Mucosa of gallbladder (tissue), 1 donor: ENCODE measurements around the gene PTAR1. TPM values are rescaled to one million over a fixed set of nuclear protein-coding genes. Genes with fewer than 3 reads are reported as not detected.

Experiments
- DNase-seq: peaks from one replicate; pipeline ENCODE4 v3.0.0-alpha.2; 2020; ENCODE audit warnings: low spot score
- total RNA-seq: library from RNA; stranded (reverse); gene quantifications from one replicate; pipeline ENCODE4 v1.2.1, GENCODE V29; 2021
- donor health status: DM: no; HTN: no; CAD: no.

Gene PTAR1
- total RNA-seq, 1 donor from 2014 or later, result 52.9 TPM

DNA sequence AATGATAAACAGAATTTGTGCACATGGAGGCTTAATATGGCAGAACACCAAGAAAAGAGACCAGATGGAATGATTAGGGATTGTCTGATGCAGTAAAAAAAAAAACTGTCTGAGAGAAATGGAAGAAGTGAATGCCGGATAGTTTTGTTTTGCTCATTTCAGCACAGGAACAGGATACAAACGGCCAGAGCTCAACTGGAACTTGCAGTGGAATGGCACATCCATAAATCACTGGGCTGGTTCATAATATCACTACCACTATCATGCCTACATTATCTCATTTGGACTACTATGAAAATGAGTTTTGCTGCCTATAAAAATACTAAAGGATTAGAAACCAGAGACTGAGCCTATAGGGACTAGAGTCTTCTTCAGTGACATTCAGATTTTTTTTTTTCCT is 9.7 kb downstream of the PTAR1 start:
- DNase-seq, result no peak

DNA sequence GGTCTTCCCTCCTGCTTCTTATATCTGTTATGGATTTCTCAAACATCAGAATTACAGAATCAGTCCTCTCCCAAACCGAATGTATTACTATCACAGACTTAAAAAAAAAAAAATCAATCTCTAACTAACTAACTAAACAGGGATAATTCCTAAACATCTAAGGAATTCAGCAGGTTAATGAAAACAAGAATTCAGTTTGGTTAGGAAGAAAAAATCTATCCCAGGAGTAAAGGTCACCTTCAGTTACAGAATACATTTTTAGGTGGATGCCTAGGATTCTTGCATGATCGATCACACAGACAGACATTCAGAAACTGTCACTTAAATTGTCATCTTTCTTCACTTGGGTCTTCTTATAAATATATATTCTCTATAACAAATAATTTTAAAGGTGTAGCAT is 11.5 kb downstream of the PTAR1 start:
- DNase-seq, result no peak

DNA sequence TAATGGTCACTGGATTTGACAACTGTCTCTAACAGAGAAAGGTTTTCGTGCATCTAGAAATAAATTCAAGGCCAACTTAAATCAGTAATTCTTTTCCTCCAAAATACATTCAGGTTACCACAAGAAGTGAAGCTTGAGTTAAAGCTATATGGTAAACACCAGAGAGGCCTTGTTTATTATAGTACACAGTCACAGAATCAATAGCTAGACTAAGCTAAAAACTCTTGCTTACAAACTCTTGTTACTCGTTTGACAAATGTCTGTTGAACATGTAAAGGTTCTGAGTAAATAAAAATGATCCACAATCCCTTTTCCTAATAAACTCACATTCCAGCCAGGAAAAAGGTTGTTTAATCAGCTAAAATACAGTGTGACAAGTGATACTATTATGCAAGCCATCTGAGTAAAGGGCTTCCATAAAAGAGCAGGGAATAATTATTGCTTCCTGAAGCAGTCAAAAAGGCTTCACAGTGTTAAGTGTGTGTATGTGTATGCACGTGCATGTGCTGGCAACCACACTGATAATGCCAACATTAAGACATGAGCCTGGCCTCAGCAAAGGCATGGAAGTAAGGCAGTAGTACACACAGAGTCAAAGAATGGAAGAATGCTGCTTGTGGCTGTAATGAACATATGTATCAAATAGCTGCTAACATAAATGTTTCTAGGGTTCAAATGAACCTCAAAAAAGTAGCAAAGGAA is 12.8 kb downstream of the PTAR1 start:
- no peak for DNase-seq

DNA sequence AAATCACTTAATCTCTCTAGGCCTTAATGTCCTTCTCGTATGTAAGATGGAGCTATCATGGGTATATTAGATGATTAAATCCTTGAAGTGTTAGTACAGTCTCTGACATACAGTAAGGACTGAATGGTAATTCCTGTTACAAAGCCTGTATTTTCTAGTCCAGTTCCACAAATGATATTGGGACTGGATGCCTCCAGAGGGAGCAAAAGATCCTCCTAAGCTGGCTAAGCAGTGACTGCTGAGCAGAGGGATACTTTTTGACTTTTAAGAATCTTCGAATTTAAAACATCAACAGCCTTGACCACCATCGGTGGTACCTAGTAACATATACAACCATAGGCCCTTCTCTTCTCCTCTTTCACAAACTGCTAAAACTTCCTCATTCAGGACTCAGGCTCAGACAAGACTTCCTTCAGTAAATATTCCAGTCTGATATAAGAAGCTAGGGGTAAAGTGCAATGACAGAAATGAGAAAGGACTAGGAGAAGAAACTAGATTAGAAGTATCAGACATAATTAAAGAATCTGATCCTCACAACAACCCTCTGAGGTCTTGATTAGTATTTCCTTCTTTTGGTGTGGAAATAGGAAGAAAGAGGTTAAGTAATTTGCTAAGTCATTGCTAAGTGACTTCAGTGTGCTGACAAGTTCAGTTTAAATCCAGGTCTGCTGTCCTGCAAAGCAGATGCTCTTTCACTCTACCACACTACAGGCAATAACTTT is 13.9 kb downstream of the PTAR1 start:
- DNase-seq, result no peak

DNA sequence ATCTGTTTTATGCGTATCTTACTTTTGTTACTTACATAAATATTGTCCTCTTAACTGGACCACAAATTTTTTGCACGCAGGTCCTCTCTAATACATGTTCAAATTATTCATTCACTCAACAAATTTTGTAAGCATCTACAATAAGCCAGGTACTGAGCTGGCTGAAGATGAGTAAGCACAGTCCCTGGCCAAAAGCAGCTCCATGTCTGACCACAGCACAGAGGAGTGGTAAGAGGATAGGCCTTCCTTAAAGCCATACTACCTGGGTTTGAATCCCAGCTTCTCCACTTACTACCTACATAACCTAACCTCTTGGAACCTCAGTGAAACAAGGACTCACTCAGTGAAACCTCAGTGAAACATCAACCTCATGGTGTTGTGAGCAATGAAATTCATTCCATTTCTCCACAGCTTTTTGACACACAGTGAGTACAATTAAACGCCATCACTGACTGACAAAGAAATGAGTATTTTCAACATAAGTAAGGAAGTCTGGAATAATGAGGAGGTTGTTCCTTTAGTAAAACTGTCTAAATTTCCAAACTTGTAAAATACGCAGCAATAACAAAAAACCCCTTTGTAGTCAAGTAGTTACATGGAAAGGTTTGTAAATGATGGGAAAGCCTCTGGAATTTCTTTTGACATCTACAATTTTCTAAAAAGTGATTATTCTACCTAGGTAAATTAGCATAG is 15.0 kb downstream of the PTAR1 start:
- no peak for DNase-seq

DNA sequence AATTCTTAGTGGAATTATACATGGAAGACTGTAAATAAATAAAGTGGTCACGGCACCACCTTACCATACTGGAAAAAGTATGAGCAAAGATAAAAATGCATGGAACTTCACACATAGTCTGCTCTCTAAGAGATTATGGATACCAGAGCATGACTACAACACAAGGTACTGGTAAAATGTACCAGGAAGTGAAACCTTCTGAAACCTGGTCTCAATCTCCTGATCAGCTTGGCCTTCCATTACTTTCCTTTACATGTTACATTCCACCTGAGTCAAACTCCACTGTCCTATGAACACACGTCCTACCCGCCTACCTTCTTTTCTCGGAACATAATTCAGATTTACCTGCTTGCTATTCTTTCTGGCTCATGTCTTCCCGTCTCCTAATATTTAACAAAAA is 15.9 kb downstream of the PTAR1 start:
- DNase-seq, result no peak

DNA sequence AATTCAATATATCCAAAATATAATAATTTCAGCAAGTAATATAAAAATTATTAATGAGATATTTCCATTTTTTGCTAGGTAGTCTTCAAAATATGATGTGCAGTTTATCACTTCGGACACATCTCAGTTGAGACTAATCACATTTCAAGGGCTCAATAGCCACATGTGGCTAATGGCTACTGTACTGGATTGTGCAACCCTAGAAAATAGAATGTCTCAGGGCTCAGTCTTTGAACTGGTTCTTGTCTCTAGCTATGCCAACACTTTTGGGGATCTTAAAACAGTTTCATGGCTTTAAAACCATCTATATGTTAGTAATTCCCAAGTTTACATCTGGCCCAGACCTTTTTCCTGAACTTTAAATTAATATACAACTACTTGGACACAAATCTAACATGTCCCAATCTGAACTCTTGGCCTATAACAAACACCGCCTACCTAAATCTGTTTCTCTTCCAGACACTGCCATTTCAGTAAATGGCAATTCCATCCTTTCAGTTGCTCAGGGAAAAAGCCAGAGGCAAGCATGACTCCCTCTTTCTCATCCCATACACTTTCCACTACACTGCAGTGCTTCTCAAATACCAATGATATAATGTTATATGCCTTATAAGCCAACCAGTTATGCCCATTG is 18.8 kb downstream of the PTAR1 start:
- DNase-seq, result no peak

DNA sequence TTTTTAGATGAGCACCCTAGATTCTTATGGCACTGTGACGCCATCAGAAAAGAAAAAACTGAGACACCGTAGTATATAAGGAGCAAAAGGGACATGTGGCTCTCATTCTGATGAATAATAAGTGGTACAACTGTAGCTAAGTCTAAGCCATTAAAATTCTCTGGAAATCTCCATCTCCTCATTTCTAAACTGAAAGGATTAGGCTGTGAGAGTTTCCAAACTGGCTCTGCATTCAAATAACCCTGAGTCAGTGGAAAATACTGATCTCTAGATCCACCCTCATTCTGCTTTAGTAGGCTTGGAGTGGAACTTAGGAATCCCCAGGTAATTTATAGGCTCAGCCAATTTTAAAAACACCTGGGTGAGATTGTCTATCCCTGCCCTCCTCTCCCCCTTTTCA is 28.5 kb downstream of the PTAR1 start:
- no peak for DNase-seq

DNA sequence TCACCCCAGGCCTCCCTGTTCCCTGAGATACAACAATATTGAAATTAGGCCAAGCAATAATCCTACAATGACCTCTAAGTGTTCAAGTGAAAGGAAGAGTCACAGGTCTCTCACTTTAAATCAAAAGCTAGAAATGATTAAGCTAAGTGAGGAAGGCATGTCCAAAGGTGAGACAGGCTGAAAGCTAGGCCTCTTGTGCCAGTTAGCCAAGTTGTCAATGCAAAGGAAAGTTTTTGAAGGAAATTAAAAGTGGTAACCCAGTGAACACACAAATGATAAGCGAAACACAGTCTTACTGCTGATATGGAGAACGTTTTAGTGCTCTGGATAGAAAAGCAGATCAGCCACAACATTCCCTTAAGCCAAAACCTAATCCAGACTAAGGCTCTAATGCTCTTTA is 39.8 kb downstream of the PTAR1 start:
- peak; percentile 12 for DNase-seq

DNA sequence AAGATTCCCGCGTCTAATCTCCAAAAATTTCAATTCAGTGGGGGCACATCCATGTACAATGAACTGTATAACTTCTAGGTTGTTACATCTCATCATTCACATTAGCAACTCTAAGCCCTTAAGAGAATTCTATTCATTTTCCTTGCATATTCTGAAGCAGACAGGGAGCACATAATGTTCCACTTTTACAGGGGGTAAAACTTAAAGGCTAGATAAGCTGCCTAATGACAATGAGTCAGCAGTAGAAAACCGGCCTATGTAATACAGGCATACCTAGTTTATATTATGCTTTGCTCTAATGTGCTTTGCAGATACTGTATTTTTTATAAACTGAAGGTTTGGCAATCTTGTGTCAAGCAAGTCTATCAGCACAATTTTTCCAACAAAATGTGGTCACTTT is 40.4 kb downstream of the PTAR1 start:
- DNase-seq, result no peak

DNA sequence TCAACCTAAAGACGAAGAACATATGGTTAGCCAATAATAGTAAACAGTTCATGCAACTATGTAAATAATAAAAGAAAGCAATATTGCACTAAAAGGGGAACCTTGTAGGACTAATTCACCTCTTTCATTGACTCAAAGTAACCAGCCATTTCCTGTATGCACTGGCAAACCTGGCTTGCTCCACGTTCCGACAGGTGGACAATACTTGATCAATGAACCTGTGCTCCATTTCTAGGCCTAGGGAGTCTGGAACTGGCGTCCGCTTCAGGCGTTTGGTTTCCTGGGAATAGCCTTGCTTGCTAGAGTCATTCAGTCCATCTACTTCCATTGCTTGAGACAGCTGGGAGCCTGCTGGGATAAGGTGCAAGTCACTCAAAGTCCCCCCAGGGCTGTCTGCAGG is 41.6 kb downstream of the PTAR1 start:
- DNase-seq, result no peak

DNA sequence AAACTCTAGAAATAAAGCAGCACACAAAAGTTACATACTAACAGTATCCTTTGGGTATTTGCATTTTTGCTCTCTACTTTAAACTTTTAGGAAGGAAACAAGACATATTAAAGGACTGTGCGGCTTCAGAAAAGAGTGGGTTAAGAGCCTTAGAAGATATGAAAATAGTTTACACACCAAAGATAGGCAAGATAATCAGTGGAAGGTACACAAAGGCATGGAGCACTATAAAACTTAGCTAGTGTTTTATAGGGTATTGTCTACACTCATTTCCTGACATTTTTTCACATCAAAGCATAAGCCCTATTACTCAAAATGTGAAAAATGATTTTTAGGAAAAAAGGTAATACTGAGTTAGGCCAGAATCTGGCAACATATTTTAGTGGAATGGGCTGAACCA is 44.0 kb downstream of the PTAR1 start:
- DNase-seq, result no peak

DNA sequence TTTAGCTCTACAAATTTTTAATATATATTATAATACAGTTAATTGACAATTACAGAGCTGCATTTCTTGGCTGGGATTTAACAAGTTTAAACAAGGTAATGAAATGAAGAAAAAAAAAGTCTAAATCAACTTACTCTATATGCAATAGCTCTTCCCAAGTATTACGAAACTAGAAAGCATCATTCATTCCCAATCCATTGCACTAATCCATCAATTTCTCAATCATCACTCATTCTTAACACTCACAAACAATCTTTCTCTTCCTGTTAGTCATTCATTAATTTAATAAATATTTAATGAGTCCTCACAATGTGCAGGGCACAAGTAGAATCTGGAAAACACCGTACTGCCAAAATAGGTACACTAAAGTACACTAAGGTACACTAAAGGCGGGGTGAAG is 44.7 kb downstream of the PTAR1 start:
- DNase-seq, result no peak

DNA sequence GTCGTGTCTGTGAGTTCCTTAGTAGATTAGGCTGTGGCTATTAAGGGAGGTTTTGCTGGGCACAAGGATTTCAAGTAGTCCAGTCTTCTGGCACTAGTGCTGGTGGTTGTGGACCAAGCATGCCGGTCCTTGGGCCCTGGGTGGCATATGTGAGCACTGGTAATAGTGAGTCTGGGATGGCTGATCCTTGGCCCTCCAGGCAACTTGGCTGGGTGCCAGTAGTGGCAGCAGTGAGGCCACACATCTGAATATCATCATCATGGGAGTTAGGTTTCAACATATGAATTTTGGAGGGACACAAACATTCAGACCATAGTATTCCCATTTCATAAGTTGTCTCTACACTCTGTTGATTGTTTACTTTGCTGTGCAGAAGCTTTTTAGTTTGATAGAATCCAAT is 62.3 kb downstream of the PTAR1 start:
- DNase-seq, result no peak

DNA sequence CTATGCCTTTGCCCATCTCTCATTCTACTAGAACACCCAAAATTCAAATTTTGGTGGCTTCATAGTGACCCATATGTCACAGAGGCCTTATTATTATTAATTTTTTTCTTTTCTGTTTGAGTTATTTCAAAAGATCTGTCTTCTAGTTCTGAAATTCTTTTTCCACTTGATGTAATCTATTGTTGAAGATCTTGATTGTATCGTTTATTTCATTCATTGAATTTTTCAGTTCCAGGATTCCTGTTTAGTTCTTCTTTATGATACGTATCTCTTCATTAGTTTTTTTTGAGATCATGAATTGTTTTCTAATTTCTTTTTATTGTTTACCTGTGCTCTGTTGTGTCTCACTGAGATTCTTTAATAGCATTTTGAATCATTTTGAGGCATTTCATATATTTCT is 63.0 kb downstream of the PTAR1 start:
- DNase-seq, result no peak

DNA sequence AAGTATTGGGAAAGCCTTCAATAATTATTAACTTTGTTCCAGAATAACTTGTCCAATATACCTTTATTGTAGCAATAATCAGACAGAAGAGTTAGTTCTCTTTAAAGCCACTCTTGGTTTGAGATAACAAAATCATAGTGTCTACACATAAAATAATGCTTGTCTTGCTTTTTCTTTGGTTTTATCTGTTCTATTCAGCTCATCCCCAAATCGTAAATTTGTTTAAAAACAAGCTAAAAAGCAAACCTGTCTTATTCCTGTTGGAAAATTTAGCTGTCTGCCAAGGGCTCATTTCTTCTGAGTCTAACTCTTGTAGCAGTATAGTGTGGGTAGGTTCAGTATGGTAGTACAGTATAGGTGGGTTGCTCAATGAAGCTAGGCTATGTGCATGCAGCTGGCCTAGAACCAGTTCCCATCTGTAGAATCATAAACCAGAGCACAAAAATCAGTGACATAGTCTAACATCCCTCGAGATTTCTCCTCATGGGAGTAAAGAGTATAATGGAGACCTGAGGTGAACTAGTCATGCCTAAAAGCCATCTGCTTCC is 69.7 kb downstream of the PTAR1 start:
- DNase-seq, result no peak

DNA sequence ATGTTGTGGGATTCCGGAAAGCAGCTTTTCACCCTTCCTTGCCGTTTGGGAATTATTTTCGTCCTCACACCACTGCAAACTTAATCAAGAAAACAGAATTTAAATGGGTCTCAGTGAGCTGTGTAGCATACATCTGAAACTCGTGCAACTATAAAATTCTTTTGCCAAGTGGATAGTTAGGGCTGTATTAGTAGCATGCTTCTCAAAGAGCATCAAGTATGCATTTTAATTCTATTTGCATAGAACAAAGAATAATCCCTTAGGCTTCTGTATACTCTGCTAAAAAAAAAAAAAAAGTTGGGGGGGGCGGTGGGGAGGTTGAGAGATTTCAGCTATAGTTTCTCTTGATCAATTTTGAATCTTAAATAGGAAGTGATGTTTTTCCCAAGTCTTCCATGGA is 75.9 kb downstream of the PTAR1 start:
- no peak for DNase-seq

DNA sequence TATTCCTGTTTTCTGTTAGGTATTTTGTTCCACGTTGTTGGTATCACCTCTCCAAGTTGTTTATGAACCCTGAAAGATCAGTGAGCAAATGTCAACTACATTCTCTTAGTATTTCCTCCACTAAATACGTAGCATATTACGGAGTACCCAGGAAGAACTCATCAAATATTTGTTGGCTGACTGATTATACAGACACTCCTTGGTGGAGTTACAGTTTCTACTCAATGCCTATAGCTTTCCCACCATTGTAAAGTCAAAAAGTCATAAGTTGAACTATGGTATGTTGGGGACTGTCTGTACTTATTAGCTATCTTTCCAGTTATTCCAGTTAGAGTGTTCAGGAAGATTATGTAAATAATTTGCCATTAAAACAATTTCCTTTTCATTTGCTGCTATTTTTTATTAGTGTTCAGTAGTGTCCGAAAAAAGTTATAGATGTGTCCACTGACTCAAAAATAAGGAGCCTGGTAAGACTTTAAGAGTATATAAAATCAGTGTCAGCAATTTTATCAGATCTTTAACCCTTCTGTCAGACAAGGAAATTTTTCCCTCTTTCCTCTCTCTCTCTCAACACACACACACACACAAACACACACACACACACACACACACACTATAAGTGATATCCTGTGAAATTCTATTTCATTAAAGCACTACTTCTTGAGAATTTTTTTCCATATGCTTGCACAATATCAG is 80.8 kb downstream of the PTAR1 start:
- DNase-seq, result no peak

DNA sequence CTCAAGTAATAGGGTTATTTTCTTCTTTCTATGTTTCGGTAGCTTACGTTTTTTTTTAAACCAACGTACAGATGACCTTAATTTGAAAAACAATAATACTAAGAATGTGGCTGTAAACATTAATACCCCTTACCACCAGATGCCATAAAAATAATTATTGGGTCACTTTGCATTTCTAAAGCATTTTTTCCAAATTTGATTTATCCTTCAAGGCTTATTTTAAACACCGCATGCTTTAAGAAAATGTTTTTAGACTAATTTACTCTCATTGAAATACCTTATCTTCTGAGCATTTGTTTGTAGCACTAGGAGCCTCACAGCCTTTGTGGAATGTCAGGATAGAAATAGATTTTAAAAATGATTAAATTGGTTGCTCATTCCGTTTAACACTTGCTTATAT is 81.9 kb downstream of the PTAR1 start:
- DNase-seq, result no peak

DNA sequence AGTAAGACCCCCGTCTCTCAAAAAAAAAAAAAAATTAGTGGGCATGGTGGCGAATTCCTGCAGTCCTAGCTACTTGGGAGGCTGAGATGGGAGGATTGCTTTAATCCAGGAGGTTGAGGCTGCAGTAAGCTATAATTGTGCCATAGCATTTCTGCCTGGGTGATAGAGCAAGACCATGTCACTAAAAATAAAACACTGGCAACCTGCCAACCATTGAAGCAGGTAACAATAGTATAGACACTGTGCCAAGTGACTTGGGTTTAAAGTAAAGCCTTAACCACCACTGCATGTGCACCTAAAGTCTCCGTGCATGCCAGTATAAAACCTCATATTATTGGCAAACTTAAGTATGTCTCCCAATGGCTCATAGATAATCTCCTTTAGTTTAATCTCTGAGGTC is 84.2 kb downstream of the PTAR1 start:
- no peak for DNase-seq

DNA sequence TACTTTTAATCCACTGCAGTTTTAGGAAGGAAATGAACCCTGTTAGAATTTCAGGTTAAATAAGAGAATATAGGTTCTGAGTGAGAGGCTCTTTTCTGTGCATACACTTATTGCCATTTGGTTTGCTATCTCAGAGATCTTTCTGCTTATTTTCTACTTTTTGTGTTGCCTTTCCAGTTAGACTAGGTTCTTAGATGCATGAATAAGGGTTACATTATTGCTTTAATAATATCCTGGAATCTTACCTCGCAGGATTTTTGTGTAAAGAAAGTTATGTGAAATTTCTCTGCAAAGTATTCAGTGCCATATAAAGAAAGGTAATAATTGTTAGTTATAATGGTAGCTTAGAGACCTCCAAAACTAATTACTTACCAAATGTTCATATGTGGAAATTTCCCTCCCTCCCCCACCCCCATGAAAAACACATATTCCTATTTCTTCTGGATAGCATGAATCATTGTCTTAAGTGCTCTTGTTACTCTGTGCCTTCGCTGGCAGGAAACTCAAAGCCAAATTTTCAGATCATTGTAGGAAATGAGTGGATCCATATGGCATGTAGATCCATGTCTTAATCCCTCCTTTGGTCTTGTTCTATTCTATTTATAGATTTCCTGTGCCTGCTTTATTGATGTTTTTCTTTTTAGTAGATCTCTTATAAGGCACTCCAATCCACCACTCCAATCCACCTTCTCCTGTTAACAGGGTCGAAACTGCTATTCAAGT is 84.9 kb downstream of the PTAR1 start:
- DNase-seq, result no peak
